ENCODE results near the gene ARPC5.

DNA sequence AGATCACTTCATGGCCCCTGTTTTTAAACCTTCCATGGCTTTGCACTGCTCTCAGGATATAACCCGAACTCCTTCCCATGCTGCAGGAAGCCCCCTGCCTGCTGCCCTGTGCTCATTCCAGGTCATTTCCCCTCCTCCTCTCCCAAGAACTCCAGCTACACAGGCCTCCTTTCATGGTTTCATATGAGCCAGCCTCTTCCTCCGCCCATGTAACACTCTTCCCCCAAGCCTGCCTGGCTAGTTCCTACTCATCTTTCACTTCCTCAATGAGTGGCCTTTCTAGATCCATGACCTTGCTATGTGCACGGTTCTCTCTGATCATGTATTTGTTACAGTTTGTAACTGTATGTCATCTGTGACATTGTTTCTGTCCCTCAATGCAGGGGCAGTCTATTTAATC lies 42.2 kb downstream of the ARPC5 start:
- TF ChIP-seq POLR2A (IDR thresholded peaks at IDR 0.05; ENCODE audit: low read depth, low read length) (no peak), ESRRA (IDR thresholded peaks at IDR 0.05; ENCODE audit: low read length) (no peak), POLR2AphosphoS2 (IDR thresholded peaks at IDR 0.05; ENCODE audit: low read depth, low read length) (no peak), MEF2A (IDR thresholded peaks at IDR 0.05; ENCODE audit: insufficient read depth, low read depth, low read length) (no peak)

All from GM12878 (cell line).